Gastrocnemius medialis (tissue), 4 donors: Measurements from ENCODE around the gene SMAD6.

Source experiments
- POLR2A ChIP-seq, 2 donors: fragments of 450-650 bp; IDR thresholded peaks; one replicate each; pipeline ENCODE4 v1.6.1; 2017; ENCODE audit warnings: antibody characterized with exemption in 2 of 2, mild to moderate bottlenecking in 2 of 2, moderate library complexity in 2 of 2
- TF ChIP-seq, protein P1 (sequence below), 5 experiments: fragments of 450-650 bp in 3 of 5; fragments of 200-600 bp in 2 of 5; sonication (generic) in 2 of 5; IDR thresholded peaks in 4 of 5; conservative IDR thresholded peaks in 1 of 5; 1 replicate in 4 of 5; 2 replicates in 1 of 5; pipeline ENCODE4 v1.5.1; 2016 to 2019; ENCODE audit warnings: antibody characterized with exemption in 5 of 5, mild to moderate bottlenecking in 3 of 5, moderate library complexity in 3 of 5

DNA sequence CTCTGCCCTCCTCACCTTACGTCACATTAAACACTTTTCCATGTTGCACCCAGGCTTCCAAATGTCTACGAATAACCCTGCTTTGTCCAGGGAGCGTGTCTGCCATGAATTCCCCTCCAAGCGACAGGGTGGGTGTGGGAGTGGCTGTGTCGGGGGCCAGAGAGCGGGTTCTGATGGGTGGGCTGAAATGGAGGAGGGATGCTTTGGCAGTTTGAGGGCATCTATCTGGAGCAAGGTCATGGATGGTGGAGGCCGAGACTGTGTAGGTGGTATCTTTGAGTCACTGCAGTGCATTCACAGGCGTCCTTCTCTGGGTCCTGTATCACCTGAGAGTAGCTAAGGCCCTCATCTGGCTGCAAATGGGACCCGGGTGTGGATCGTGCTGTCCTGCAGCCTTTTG is 36.6 kb downstream of the SMAD6 start:
- TF ChIP-seq, protein P1, sequence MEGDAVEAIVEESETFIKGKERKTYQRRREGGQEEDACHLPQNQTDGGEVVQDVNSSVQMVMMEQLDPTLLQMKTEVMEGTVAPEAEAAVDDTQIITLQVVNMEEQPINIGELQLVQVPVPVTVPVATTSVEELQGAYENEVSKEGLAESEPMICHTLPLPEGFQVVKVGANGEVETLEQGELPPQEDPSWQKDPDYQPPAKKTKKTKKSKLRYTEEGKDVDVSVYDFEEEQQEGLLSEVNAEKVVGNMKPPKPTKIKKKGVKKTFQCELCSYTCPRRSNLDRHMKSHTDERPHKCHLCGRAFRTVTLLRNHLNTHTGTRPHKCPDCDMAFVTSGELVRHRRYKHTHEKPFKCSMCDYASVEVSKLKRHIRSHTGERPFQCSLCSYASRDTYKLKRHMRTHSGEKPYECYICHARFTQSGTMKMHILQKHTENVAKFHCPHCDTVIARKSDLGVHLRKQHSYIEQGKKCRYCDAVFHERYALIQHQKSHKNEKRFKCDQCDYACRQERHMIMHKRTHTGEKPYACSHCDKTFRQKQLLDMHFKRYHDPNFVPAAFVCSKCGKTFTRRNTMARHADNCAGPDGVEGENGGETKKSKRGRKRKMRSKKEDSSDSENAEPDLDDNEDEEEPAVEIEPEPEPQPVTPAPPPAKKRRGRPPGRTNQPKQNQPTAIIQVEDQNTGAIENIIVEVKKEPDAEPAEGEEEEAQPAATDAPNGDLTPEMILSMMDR (IDR thresholded peaks at IDR 0.05 in 4 of 5, conservative IDR thresholded peaks at IDR 0.05 in 1 of 5), result no peak
- TF ChIP-seq POLR2A (IDR thresholded peaks at IDR 0.05), result no peak
